ENCODE results near the gene CACNB4.

CACNB4 gene

DNA sequence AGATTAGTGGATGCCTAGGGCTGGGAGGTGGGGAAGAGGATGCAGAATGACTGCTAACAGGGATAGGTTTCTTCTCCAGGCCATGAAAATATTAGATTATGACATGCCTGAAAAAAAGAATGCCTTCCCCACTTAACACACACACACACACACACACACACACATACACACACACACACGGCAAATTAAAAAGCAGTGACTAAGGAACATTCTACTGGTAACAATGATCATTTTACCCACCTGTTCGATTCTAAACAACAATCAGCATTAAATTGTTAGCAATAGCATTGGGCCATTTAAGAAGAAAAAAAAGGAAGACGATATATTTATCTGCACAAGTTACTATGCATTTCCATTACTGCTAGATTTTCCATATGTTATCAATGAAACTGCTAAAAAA, 10.8 kb downstream of the CACNB4 start:
- DNase-seq (ENCODE audit: low read depth in 2 of 2) = no peak

DNA sequence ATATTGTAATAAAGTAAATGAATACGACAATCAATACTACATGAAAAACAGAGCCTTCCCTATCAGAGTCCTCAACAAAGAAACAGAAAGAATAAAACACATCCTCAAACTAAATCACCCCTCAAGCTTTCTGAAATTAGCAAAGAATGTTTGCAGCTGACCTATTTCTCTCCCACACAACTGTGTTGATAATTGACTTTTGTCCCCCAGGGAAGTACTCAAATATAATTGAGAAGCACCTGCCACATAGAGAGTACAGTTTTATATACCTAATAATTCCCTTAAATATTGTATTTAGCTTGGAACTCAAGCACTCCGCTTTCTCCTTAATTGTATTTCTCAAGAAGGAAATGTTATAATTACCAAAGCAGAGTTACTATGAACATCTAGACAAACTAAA, 12.6 kb downstream of the CACNB4 start:
- no peak for DNase-seq (ENCODE audit: low read depth in 2 of 2)

DNA sequence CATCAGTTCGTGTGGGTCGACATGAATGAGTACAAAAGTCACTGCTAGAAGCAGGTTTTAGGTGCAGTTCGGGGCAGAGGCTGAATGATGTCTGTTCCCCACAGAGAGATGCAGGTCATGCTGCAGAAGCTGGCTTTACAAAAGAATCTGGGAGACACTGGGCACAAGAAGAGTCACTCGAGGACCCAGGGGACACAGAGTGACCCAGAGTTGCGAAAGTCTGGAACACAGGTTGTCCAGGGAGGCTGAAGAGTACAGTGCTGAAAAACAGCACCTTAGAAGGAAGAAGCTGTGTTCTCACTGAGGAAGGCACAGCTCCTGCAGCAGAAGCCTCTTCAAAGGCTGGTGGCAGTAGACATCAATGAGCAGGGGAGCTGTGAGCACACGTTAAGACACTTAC, 14.8 kb downstream of the CACNB4 start:
- DNase-seq (ENCODE audit: low read depth in 2 of 2) = no peak

DNA sequence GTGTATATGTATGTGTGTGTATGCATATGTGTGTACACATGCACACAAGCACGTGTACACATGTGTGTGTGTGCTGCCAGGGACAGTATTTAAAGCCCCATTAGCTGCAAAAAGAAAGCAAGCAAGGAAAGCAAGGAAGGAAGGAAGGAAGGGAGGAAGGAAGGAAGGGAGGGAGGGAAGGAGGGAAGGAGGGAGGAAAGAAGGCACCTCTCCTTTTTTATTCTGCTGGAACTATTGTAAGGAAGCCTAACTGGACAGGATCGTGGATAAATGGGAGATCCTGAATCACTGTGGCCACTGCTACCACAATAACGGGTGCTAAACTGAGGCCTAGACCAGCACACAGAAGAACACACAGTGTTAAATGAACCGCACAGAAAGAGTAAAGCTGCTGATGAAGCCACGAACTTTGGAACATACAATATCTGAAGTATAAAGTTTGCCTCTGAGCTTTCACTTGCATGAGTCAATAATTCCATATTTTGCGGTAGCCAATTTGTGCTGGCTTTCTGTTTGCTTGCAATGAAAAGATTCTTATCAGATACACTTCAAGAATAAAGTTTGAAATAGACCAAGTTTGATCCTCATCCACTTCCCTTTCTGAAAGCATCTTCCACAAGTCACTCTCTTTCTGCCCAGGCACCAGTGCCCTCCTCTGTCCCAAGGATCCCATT, 15.5 kb downstream of the CACNB4 start:
- DNase-seq (ENCODE audit: low read depth in 2 of 2) = no peak

DNA sequence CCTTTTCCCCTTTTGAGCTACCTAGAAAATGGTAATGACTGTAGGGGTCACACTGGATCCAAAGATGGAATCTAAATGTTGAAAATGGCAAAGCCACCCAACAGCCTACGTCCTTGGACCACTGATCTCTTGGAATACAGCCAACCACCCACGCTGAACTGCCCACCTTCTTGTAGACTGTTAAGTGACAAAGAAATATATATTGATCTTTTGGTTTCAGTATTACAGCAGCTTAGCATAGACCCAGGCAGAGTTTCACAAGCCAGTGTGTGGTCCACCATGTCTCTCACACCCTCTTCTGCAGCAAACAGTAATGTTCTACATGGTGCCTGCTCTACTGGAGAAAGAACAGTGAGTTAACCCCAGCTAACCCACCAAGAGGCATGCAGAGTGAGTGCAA, 20.2 kb downstream of the CACNB4 start:
- no peak for DNase-seq (ENCODE audit: low read depth in 2 of 2)

DNA sequence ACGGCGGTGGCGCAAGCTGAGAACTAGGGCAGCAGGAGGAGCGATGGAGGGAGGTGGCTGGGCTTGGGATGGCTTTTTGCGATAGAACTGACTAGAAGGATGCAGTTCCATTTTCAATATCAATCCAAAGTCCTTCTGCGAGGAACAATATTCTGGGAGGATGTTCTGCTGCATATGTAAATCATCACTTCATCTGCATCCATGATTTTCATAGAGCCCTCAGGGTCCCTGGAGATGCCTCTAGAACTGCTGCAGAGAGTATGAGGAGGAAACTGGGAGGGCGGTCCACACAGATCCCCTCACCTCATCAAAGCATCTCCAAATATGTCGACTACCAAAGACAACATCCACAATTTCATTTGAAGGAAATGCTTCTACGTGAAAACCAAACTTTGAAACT, 20.8 kb downstream of the CACNB4 start:
- no peak for DNase-seq (ENCODE audit: low read depth in 2 of 2)

DNA sequence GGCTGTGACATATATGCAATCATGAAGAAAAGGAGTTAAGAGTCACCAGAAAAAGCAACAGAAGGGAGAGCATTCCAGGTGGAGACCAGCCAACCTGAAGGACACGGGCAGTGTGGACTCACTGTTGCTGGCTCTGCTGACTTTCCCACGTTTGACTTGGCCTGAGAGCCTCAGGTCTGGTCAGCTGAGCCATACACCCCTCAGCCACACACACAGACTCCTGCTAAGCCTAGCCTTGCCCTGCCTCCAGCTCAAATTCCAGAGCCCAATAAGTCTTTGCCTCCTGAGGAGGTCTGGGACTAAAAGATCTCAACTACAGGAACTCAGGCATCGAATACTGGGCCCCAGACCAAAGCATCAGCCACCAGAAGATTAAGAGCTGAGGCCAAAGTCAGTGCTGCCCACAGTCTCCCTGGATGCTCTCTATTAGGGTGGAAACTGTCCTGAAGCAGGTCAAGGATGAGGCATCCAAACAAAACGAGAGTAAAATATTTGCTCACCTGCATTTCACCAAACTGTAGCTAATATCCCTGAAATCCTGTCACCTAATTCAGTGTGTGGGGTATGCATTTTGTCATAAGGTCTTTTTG, 23.3 kb downstream of the CACNB4 start:
- DNase-seq (ENCODE audit: low read depth in 2 of 2) = no peak

DNA sequence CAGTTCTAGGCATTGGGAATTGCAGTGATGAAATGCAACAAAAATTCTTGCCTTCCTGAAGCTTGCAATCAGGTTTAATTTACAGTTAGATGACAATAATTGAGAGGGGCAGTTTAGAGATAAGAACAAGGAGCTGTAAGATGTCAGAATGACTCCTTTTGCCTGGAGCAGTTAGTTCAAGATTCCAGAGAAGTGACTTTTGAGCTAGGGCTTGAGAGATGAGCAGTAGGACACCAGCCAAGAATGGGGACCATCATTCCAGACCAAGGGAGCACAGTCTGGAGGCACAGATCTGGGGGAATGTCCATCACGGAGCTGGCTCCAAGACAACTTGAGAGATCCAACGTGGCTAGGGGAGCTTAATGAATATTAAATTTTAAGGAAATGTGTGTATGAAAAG, 26.8 kb downstream of the CACNB4 start:
- no peak for DNase-seq (ENCODE audit: low read depth in 2 of 2)

DNA sequence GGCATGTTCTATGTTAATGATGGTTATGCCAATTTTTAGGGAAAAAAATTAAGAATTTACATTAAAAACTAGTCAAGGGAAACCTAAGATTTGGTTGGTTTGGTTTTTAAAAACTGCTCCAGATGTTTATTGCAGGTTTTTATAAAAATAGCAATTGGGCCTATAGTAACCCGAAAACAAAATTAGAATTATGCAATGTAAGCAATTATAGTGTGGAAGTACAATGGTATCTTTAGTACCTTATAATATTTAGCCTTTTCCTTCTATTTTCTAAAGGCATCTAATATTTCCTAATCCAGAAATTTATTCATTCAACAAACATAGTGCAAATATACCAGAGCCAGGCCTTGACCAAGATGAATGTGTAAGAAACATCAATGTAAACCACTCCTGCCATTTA, 27.3 kb downstream of the CACNB4 start:
- no peak for DNase-seq (ENCODE audit: low read depth in 2 of 2)

DNA sequence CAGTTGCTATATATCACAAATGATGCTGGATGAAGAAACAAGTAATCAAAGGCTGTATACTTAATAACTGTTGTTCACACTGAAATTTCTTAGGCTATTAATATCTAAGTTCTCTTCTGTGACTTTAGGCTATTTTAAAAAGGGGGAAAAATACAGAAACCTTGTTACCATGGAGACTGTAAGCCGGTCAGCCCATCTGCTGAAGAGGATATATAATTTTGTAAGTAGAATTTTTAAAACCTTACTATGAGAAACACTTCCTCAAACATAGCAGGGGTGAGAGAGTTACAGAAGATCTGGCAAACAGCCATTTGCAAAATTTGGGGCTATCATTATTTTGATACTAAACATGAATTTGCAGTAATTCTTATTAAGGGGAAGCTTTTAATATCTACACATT, 27.8 kb downstream of the CACNB4 start:
- DNase-seq (ENCODE audit: low read depth in 2 of 2) = no peak

DNA sequence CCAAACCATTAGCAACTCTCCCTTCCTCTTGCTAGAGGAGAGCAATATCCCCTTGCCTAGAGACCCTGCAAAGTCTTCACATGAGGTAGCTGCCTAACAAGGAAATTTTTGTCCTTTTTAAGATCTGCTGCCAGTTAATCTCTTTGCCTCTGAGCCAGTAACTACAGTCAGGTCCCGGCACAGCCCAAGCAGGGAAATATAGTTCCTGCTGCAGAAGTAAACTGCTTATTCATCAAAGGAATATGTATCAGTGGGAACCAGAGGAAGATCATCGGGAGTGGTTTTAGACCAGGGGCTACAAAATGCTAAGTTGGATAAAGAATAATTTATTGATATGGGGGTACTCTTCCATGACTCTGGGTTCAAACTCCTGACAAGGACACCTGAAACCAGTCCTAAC, 30.6 kb downstream of the CACNB4 start:
- no peak for DNase-seq (ENCODE audit: low read depth in 2 of 2)

DNA sequence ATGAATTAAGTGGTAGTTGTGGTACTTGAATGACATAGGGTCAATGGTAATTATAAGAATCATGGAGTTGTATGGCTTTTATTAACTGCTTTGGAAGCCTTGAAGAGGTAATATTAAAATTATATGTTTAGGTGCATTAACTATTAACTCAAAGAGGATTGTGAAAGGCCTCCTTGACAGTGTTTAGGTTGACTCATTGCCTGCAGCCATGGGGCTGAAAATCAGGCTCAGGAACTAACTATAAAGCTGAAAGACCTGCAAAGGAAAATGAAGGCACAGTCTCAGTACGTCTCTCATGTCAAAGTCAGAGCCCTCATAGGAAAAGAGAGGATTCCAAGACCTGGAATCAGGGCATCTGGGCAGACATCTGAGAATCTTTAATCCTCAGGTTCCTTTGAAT, 31.0 kb downstream of the CACNB4 start:
- DNase-seq (ENCODE audit: low read depth in 2 of 2) = no peak

DNA sequence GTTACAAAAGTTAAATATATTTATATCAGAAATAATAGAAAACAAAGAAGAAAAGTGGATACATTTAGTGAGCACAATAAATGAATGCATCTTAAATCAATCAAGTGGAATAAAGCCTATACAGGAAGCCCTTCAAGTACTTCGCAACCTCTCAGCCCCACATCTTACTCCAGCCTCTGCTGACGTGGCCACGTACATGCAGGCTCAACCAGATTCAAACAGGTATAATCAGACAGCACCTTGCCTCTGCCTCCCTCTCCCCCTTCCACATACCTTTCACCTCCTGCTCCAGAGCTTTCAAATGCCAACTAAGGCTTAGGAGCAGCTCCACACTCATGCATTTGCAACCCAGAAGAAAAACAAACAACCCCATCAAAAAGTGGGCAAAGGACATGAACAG, 32.9 kb downstream of the CACNB4 start:
- no peak for DNase-seq (ENCODE audit: low read depth in 2 of 2)

DNA sequence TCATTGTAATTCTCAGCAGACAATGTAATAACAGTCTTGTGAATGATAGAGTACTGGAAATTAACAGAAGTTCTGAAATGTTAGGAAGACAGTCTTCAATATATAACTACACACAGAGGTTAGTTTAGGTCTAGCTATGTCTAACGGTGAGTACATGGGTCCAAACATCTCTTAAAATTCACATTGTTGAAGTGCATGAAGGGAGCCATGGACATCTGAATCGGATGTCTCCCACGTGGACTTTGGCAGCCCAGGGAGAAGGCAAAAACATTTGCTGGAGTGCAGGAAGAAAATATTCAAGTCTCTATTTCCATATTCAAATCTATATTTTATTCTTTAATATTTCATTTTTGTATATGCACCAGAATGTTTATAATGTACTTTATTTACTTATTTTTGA, 34.8 kb downstream of the CACNB4 start:
- no peak for DNase-seq (ENCODE audit: low read depth in 2 of 2)

DNA sequence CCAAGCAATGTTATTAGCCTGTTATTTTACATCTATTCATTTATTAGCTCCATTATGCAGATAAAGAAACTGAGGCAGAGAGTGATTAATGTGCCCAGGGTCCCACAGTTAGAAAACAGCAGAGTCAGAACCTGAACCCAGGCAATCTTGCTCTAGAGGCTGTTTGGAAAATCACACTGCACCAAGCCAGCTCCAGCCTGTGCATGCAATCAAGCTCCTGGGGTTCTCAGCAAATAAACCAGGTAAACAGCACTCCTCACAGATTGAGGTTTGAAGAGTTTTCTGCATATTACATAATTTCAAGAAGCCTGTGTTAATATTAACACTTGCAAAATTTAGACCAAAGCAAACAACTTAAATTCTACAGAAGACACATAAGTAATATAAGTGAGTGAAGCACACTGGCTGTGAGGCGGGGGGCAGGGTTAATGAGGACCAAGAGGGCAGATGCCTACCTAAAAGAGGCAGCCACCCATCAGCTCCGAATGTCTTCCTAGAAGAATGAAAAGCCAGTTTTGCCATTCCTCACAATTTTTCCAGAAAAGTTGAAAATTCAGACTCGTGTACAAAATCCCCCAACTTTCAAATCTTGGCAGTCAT, 35.4 kb downstream of the CACNB4 start:
- DNase-seq (ENCODE audit: low read depth in 2 of 2) = no peak

DNA sequence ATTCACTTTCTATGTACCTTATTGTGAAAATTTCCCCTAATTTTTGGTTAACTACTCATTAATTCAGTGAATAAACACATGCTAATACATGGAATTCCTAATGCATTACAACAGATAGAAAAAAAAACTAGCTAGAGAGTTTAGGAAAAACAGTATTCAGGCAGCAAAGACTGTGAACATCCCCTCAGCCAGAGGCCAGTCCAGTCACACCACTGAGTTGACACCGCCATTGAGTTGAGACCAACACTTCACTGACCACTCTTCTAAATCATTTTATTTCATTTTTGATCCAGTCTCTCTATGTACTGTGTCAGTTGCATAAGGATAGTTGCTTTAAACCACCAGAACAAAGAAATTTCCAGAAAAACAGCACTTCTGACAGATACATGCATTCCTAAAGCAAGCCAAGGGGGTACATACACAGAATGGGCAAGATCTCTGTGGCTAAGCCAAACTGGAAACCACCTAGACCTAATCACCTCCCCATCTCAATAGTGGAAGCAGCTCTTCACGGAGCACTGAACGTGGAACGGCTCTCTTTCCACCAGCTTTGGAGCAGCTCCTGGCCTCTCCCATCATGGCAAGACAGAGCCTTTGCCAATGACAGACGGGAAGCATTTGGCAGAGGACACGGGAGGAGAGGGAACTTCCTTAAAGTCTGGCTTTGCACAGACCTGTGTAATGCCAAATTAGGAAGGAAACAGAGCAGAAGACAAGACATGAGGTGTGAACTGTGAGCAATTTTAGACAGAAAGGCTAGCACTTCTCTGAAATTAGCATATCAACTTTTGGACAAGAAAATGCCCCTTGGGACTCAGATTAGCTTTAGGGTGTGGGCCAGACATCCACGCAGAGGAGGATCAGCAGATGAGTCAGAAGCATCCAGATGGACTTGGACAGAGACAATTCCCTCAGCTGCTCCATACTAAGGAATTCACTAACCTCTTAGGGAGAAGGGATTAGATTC, 36.4 kb downstream of the CACNB4 start:
- no peak for DNase-seq (ENCODE audit: low read depth in 2 of 2)

DNA sequence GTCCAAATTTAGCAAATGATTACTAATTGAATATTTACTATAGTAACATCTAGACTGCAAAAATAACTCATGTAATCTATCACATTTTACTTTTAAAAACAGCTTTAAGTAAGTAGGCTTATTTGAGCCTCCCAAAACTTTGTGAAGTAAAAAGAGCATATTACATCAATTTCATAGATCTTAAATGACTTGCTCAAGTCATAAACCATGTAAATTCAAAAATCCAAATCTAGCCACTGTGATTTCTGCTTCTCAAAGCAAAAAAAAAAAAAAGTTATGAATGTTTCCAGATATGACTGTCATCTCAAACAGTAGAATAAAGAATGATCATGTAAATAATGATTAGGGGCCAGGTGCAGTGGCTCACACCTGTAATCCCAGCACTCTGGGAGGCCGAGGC, 37.5 kb downstream of the CACNB4 start:
- no peak for DNase-seq (ENCODE audit: low read depth in 2 of 2)

DNA sequence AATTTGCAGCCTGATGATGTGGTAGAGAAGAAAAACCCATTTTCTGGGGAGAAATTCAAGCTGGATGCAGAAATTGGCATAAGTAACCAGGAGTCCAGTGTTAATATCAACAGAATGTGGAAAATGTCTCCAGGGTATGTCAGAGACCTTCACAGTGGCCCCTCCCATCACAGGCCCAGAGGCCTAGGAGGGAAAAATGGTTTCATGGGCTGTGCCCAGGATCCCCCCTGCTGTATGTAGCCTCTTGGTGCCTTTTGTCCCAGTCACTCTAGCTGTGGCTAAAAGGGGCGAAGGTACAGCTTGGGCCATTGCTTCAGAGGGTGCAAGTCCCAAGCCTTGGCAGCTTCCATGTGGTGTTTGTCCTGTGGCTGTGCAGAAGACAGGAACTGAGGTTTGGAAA, 40.2 kb downstream of the CACNB4 start:
- DNase-seq (ENCODE audit: low read depth in 2 of 2) = no peak

DNA sequence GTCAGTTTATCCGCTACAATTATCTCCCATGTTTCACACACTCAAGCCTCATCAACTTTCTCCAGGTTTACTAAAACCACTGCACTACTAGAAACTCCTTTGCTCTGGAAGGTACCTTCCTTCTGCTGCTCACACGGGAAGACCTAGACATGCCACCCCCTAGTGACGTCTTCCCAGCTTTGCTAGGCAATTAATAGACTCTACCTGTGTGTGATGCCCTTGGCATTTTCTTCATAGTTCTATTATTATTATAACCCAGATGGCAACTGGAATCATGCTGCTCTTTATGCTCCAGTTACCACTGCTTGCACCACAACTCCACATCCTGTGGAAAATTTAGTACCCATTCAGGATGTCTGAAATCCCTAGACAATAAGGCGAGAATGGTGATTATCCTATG, 42.4 kb downstream of the CACNB4 start:
- no peak for DNase-seq (ENCODE audit: low read depth in 2 of 2)

DNA sequence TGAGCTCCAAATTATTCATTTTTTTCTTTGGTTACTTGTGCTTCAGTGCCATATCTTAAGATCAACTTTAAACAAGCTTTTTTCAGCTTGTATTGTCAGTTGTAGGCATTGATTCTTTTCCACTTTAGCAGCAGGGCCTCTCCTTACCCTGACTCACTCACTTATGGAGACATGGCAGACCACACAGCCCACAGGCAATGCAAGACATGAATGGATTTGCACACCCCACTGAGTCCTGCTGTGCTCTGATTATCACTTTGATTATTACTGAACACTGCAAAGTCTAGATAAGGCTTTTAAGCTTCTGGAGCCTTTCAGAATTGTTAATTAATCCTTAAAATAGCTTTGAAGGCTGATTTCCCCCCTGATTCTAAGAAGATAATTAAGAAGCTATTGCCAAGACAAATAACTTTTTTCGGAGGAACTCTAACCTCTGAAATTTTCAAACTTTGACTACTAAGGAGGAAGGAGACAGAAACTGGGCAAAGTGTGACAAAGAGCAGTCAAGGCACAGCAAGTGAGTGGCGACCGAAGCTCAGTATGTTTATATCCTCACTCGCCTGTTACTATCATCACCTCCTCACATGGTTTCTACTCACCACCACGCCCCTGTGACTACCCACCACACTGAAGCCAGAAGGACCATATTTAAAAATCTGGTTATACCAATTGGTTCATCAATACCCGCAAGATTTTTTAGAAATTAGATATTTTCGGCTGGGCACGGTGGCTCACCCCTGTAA, 43.3 kb downstream of the CACNB4 start:
- DNase-seq (ENCODE audit: low read depth in 2 of 2) = no peak

DNA sequence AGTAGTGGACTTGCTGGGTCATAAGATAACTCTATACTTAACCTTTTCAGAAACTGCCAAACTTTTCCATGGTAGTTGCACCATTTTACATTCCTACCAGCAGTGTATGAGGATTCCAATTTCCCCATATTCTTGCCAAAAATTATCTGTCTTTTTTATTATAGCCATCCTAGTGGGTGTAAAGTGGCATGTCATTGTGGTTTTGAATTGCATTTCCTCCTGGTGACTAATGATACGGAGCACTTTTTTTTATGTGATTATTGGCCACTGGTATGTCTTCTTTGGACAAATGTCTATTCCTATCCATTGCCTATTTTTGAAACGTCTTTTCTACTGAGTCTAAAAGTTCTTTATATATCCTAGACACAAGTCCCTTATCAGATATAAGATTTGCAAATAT, 44.3 kb downstream of the CACNB4 start:
- DNase-seq (ENCODE audit: low read depth in 2 of 2) = no peak

DNA sequence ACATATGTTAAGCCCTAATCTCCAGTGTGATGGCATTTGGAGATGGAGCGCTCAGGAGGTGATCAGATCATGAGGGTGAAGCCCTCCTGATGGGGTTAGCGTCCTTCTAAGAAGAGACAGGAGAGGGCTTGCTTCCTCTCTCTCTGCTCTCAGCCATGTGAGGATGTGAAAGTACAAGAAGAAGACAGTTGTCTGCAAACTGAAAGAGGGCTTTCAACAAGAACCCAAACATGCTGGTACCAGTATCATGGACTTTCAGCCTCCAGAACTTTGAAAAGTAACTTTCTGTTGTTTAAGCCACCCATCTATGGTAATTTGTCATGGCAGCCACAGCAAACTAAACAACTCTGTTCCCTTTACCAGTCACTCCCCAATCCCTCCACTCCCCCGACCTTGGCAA, 47.4 kb downstream of the CACNB4 start:
- DNase-seq (ENCODE audit: low read depth in 2 of 2) = no peak
